GM18499 (cell line): ENCODE results near the gene LMF1.
"Not testable (repeated sequence)": the region's sequence is repeated elsewhere in the genome, so short reads cannot be mapped to it uniquely, and the experiment has no call there.

Source experiments
- ATAC-seq: cut with Tn5 transposase; IDR thresholded peaks from one replicate; pipeline ENCODE4 v1.9.1; 2021; ENCODE audit warnings: moderate number of reproducible peaks; ENCODE audit not compliant: insufficient read depth, unreplicated experiment

LMF1 gene

DNA sequence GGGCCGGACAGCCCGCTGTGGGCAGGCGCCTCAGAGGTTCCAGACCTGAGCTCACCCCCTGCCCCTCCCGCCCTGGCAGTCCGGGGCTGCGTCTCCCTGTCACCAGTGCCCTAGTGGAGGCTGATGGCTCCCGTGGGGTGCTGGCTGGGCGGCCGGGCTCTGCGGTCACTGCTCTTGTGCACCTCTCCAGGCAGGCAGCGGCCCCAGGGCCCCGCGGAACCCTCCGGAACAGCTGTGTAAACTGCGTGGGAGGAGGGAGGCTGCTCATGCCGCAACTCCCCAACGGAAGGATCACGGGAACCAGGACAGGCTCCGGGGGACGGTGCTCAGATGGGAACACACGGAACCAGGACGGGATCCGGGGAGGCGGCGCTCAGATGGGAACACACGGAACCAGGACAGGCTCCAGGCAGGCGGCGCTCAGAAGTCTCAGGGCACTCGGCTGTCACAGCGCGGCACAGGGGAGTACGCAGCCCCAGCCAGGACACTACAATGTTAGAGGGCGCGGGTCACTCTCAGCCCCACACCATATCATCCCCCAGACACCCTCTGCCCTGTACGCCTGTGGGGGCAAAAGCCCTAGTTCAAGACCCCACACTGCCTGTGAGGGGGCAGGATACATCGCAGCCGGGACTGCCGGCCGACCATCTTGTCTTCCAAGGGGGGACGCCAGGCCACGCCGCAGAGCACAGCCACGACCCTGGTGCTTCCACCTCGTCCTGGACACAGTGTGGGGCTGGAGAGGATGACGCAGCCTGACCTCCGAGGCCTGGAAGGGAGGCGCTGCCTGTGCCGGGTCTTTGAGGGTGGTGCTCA is 96.2 kb downstream of the LMF1 start:
- ATAC-seq, result no peak

DNA sequence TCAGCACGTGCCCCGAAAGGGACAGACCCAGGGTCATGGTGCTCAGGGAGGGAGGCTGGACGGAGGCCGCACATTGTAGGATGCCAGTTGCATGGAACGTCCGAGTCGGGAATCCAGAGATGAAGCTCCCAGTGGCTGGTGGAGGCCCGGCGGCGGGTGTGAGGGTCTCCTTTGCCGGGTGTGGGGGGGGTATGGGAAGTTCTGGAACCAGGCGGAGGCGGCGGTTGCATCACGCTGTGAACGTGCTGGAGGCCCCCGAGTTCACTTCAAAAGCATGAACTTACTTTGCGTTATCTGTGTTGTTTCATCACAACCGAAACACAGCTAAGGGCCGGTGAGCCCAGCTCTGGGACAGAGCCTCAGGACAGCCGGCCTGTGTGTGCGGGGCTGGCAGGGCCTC is 96.9 kb downstream of the LMF1 start:
- ATAC-seq, result no peak

DNA sequence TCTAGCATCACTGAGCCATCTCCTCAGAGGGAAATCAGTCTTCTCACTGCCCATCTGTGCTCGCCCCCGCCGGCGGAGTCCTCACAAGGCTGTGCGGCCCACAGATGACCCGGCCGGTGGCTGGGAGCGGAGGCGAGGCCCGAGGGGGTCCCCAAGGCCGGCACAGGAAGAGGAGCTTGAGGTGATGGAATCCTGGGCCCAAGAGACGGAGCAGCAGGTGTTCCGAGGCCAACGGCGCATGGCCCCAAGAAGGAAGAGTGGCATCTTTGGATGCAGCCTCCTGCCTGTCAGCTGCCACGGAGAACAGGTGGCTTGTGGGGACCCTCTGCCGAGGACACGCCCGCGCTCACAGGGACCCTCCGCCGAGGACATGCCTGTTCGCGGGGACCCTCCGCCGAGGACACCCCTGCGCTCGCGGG is 97.5 kb downstream of the LMF1 start:
- ATAC-seq, result no peak

GRCh38 chr16:872436-873242 is 98.1 kb downstream of the LMF1 start:
- ATAC-seq, result no peak

GRCh38 chr16:871562-872345 is 99.0 kb downstream of the LMF1 start:
- no peak for ATAC-seq

DNA sequence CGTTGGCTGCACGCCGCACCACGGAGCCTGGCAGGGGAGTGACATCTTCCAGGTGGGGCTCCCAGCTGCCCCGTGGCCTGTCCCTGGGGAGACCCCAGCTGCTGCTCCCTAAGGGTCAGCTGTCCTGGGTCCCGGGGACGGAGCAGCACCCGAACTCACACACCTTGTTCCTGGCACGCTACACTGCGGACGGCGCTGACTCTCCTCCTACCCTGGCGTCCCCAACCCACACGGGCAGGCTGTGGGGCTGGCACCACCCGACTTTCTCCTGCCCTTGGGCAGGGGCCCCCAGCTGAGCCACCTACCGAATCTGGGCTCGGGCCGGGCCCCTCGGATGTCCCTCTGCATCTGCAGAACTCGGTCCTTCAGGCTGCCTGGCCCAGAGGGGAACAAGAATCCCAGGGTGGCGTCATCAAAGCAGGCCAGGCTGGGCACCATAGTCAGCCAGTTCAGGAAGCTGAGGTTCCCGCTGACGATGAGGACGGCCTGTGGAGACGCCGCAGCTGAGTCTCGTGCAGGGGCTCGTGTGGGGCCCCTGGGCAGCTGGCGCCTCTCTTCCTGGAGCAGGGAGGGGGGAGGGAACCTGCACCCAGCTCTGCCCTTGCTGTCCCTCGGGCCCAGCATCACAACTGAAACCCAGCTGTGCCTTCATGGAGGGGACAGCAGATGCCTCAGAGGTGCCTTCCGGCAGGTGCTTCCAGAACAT is 99.8 kb downstream of the LMF1 start:
- no peak for ATAC-seq

GRCh38 chr16:869823-870641 is 100.8 kb downstream of the LMF1 start:
- no peak for ATAC-seq

GRCh38 chr16:868846-869822 is 101.7 kb downstream of the LMF1 start:
- ATAC-seq, result no peak

DNA sequence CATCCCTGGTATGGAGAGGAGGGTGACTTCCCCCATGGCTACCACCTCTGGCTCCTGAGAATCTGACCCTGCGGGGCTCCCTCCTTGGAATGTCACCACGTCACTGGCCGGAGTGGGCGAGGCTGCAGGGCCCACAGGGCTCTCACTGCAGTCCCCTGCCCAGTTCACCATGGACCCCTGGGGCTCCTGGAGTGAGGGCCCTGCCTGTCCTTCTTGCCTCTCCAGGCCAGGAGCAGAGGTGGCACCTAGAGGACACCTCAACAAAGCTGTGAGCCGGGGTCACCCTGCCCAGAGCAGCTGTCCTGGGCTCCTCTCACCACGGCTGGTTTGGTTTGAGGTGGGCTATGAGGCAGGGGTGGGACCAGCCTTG is 102.4 kb downstream of the LMF1 start:
- no peak for ATAC-seq

- ATAC-seq, result no peak
Measured at GRCh38 chr16:867421-868385, 103.1 kb downstream of the LMF1 start.

DNA sequence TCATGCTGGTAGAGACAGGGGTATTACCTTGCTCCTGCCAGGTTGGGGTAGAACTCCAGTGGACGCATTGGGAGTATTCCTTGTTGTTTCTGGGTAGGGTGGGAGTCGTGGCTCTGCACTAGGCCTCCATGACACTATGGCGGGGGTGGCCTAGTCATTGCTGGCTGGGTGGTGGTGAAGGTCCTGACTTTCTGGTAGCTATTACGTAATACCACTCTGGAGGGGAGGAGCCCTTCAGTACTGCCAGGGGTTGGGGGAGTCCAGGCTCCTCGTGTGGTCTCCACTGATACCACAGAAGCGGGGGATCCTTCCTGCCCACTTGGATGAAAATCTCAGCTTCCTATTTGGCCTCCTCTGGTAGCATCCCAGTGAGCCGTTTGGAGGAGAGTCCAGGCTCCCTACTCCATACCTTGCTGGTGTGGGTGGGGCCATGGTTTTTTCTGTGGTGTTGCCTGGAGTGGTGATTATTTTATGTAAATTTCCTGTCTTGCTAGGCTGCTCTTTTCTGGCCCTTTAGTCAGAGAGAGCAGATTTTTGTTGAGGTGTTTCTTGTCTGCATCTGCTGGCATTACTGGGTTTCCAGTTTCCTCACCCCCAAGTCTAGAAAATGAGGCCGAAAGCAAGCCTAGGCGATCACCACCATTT is 104.4 kb downstream of the LMF1 start:
- ATAC-seq, result no peak

DNA sequence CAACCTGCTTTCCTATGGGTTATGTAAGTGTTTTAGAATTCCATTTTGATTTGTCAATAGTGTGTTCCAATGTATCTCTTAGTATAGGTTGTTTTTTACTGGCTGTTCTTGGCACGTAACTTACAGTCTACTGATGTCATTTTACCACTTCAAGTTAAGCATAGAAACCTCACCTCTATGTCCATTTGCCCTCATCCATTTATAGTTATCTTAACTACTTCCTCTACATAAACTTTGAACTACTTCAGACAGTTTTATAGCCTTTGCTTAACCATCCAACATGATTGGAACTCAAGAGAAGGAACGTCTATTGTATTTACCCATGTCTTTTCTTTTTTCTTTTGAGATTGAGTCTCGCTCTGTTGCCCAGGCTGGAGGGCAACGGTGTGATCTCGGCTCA is 105.8 kb downstream of the LMF1 start:
- ATAC-seq, result no peak

DNA sequence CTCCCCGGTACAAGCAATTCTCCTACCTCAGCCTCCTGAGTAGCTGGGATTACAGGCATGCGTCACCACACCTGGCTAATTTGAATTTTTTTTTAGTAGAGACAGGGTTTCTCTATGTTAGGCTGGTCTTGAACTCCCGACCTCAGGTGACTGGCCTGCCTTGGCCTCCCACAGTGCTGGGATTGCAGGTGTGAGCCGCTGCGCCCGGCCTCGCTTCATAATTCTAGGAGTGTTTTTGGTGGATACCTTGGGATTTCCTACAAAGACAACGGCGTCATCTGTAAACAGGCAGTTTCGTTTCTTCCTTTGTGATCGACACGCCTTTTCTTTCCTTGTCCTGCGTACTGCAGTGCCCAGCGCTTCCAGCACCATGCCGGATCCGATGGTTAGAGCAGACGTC is 109.3 kb downstream of the LMF1 start:
- no peak for ATAC-seq

DNA sequence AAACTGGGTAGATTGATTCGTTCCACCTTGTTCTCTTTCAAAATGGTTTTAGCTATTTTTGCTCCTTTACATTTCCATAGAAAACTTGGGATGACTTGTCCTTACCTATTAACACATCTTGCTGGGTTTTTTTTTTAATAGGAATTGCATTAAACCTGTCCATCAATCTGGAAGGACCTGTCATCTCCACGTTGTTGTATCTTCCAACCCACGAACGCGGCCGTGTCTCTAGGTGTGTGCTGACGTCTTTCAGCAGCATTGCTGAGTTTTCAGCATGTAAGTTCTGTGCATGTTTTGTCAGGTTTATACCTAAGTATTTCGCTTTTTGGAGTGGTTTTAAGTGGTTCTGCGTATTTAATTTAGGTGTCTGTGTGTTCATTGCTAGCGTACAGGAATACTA is 109.9 kb downstream of the LMF1 start:
- no peak for ATAC-seq

DNA sequence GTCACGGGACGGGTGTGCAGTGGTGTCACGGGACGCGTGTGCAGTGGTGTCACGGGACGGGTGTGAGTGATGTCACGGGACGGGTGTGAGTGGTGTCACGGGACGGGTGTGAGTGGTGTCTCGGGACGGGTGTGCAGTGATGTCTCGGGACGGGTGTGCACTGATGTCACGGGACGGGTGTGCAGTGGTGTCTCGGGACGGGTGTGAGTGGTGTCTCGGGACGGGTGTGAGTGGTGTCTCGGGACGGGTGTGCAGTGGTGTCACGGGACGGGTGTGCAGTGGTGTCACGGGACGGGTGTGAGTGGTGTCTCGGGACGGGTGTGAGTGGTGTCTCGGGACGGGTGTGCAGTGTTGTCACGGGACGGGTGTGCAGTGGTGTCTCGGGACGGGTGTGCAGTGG is 111.8 kb downstream of the LMF1 start:
- not testable (repeated sequence) for ATAC-seq

- ATAC-seq, result not testable (repeated sequence)
Measured at GRCh38 chr16:858441-858840, 112.3 kb downstream of the LMF1 start.

DNA sequence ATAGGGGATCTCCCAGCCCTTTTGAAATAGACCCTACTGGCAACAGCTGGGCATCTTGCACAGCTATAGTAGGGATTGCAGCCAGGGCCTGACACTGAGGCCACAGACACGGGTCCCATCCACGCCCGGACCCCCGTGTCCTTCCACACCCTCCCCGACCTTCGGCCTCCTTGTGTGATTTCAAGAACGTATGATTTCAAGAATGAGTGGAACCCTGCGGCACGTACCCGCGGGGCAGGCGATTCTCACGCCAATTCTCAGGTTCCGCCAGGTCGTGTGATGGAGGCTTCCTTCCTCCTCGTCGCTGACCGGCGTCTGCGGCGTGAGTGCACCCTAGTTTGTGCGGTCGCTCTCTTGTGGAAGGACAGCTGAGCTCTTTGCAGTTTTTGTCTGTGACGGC is 114.0 kb downstream of the LMF1 start:
- no peak for ATAC-seq
